BJ (cell line): Measurements from ENCODE around the gene ZNF83. TPM values are rescaled to one million over a fixed set of nuclear protein-coding genes. Genes with fewer than 3 reads are reported as not detected.
"Not testable (repeated sequence)": the region's sequence is repeated elsewhere in the genome, so short reads cannot be mapped to it uniquely, and the experiment has no call there.

Source experiments
- CTCF ChIA-PET: fragments of 350-600 bp; formaldehyde crosslinking; extraction: SDS; loops from one replicate; lab custom pipeline; 2021; ENCODE audit warnings: antibody characterized with exemption, inconsistent platforms; lab: Yijun Ruan, JAX
- POLR2A ChIA-PET: fragments of 300-600 bp; sonication (Branson Sonifier 250); formaldehyde crosslinking; extraction: SDS; loops from one replicate; lab custom pipeline; 2021; ENCODE audit warnings: antibody characterized with exemption; lab: Charles Lee
- DNase-seq: peaks from one replicate; pipeline ENCODE4 v3.0.0-alpha.2; 2011; ENCODE audit warnings: low read depth
- H3K27me3 ChIP-seq: 2 replicates; pipeline ENCODE4 v1.6.0; 2011; ENCODE audit warnings: low read length; ENCODE audit not compliant: control insufficient read depth, insufficient read depth
- H3K36me3 ChIP-seq: 2 replicates; pipeline ENCODE4 v1.5.1; 2011; ENCODE audit warnings: low read length; ENCODE audit not compliant: control insufficient read depth, insufficient read depth
- H3K4me3 ChIP-seq: 2 replicates; pipeline ENCODE4 v1.5.1; 2011; ENCODE audit warnings: low read depth, mild to moderate bottlenecking, control low read depth, low read length
- polyA plus RNA-seq: library from polyadenylated mRNA; depleted of rRNA; stranded (reverse); fragments of >200 nt; gene quantifications from 2 replicates; pipeline ENCODE4 v1.2.3, GENCODE V29; 2011
- TF ChIP-seq, protein P1 (sequence below): IDR thresholded peaks from 2 replicates; pipeline ENCODE4 v1.5.1; 2011; ENCODE audit warnings: low read depth, mild to moderate bottlenecking, control low read depth, inconsistent platforms, low read length, moderate library complexity; ENCODE audit not compliant: insufficient read depth

Gene ZNF83
- polyA plus RNA-seq, 1 experiment = 23.7 TPM

DNA sequence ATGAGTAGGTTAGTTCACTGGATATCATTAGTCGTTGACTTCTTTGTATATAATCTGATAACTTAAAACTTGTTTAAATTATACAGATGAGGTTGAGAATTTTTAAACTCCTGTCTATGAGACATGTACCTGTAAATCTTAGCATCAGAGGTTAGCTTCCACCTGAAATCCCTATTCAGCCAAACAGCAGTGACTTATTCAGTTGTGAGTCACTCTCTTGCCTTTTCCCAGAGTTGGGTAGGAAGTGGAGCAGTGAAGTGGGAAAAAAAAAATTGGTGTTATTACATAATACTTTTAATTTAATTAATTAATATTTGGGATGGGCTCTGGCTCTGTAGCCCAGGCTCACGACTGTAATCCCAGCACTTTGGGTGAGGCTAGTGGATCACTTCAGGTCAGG, 35.2 kb downstream of the ZNF83 start:
- ChIA-PET POLR2A (interaction anchor here (0.6 kb wide), 1 partner anchor 499 kb away, joined by 3 read pairs; no protein-coding TSS in a partner anchor), CTCF (no interaction called here)
- H3K36me3 ChIP-seq = no peaks in the 10 kb centered on the region

DNA sequence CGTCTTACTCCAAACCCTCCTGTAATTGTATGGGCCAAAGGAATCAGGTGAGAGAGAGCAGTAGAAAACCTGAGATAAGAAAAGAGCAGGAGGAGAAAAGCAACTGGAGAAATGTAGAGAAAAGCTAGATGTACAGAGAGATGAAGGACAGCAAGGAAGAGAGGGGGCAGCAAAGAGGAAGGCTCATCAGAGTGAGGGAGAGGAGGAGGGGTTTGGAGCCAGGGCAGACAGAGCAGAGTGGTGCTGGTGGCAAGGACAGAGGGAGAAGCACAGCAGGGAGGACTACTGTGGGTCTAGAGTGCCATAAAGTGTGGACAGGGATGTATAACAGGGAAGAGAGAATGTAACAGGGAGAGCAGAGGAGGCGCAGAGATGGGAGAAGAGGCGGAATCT, 36.2 kb downstream of the ZNF83 start:
- POLR2A ChIA-PET, H3K36me3 ChIP-seq, DNase-seq, H3K27me3 ChIP-seq, CTCF ChIA-PET: not testable (repeated sequence)
- peak overlapping the region; percentile 74 for H3K4me3 ChIP-seq
- TF ChIP-seq, protein P1, sequence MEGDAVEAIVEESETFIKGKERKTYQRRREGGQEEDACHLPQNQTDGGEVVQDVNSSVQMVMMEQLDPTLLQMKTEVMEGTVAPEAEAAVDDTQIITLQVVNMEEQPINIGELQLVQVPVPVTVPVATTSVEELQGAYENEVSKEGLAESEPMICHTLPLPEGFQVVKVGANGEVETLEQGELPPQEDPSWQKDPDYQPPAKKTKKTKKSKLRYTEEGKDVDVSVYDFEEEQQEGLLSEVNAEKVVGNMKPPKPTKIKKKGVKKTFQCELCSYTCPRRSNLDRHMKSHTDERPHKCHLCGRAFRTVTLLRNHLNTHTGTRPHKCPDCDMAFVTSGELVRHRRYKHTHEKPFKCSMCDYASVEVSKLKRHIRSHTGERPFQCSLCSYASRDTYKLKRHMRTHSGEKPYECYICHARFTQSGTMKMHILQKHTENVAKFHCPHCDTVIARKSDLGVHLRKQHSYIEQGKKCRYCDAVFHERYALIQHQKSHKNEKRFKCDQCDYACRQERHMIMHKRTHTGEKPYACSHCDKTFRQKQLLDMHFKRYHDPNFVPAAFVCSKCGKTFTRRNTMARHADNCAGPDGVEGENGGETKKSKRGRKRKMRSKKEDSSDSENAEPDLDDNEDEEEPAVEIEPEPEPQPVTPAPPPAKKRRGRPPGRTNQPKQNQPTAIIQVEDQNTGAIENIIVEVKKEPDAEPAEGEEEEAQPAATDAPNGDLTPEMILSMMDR = peak; percentile 29; the same call in 1 of the 2 replicates

More for the DNA sequence above, 35.2 kb downstream of the ZNF83 start:
- H3K4me3 ChIP-seq = no peak overlapping the region
- no peaks in the 10 kb centered on the region for H3K27me3 ChIP-seq
- TF ChIP-seq, protein P1 = no peak
- no peak for DNase-seq

DNA sequence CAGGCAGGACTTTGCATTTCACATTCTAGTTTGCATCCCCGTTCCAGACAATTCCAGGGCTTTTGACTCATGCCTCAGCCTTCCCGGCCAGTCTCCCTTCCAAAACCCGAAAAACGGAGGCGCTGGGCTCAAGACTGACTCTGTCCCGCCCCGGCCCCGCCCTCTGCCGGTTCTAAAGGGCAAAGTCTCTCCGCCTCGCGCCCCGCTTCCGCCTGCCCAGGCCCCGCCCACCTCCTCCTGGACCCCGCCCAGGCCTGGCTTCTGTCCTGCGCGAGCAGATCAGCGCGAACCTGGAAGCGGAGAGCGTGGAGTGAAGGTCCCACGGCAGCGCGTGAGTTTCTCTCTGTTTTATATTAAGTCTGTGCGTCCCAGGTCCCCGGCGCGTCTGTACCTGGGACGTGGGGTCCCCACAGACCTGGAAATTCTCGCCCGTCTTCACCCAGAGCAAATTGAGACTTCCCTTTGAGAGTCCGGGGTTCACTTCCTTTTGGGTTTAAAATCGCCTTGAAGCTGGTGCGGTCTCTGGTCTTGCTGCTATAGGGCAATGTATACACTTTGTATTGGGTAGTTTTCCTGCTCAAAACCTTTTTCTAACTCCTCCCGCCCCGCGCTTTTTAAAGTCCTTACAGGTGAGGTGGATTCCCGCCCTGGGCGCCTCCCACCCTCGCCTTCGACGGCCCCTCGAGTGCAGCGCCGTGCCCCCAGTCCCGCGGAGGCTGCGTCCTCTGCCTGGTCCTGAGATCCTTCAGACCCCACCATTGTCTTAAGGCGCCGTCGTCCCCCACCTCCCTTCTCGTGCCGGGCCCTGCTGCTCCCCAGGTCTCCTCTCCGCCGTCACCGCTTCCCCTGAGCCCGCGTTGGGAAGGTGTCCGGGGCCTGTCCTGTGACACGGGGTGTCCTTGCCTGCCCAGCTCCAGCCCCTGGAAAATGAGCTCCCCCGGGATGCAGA, 36.9 kb downstream of the ZNF83 start:
- DNase-seq = peak; percentile 54
- no peaks in the 10 kb centered on the region for H3K27me3 ChIP-seq
- H3K36me3 ChIP-seq = no peaks in the 10 kb centered on the region
- TF ChIP-seq, protein P1 = peak; percentile 51; the same call in 1 of the 2 replicates
- ChIA-PET CTCF (interaction anchor here (0.6 kb wide), 1 partner anchor 191 kb away, joined by 3 read pairs; no protein-coding TSS in a partner anchor), POLR2A (no interaction called here)
- H3K4me3 ChIP-seq = peak overlapping the region; percentile 74

DNA sequence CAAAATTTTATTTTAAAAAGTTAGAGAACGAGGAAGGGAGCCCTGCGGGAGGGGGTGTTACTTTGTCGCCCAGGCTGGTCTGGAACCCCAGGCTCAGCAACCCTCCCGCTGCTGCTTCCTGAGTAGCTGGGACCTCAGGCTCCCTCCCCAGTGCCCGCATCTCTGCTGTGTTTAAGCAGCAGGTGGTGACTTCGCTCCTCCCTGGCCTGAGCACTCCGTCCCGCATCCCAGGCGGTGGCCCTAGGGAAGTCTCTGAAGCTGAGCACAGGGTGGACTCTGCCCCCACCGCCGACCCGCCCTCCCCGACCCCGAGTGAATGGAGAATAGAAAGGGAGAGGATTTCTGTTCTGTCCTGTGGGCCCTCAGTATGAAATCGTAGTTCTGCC, 37.5 kb downstream of the ZNF83 start:
- Histone ChIP-seq H3K27me3 (no peaks in the 10 kb centered on the region), H3K4me3 (peak overlapping the region; percentile 74)
- TF ChIP-seq, protein P1 = no peak

DNA sequence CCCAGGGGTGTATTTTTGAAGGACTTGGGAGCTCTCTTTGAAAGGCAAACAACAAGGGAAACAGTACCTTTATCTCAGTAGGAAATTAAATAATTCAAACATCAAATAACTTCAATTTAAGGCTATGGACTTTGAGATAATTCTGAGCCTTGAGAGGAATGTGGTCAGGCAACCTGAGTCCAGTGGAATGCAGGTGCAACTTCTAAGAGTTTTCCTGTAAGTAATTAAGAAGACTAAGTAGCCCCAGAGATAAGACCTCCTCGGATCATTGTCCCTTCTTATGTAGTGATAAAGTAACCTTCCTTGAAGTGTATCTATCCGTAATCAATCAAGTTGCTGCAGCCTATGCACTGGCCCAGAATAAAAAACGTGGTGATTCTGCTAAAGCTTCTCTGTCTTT, 38.9 kb downstream of the ZNF83 start:
- Histone ChIP-seq H3K36me3 (peaks cover 2% of the 10 kb centered on the region; the same call in 1 of the 2 replicates), H3K27me3 (no peaks in the 10 kb centered on the region), H3K4me3 (no peak overlapping the region)
- POLR2A ChIA-PET = no interaction called here
- TF ChIP-seq, protein P1 = no peak
- no peak for DNase-seq
- CTCF ChIA-PET = interaction anchor here (0.6 kb wide), 2 partner anchors 9 to 56 kb away, joined by 3 to 4 read pairs; no protein-coding TSS in a partner anchor

More for the DNA sequence above, 37.5 kb downstream of the ZNF83 start:
- ChIA-PET POLR2A (no interaction called here), CTCF (interaction anchor here (0.6 kb wide), 1 partner anchor 192 kb away, joined by 3 read pairs; no protein-coding TSS in a partner anchor)
- DNase-seq = no peak
- no peaks in the 10 kb centered on the region; the same call in 1 of the 2 replicates for H3K36me3 ChIP-seq

DNA sequence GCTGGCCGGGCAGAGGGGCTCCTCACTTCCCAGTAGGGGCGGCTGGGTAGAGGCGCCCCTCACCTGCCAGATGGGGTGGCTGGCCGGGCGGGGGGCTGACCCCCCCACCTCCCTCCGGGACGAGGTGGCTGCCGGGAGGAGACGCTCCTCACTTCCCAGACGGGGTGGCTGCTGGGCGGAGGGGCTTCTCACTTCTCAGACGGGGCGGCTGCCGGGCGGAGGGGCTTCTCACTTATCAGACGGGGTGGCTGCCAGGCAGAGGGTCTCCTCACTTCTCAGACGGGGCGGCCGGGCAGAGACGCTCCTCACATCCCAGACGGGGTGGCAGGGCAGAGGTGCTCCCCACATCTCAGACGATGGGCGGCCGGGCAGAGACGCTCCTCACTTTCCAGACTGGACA, 44.7 kb downstream of the ZNF83 start:
- CTCF ChIA-PET, POLR2A ChIA-PET, H3K27me3 ChIP-seq: not testable (repeated sequence)

More for the DNA sequence above, 44.7 kb downstream of the ZNF83 start:
- not testable (repeated sequence) for DNase-seq, H3K36me3 ChIP-seq, H3K4me3 ChIP-seq
